HepG2 (cell line): Measurements from ENCODE around the gene UTP3.

Experiments used
- DPF2 ChIP-seq: sonication (generic); formaldehyde crosslinking; IDR thresholded peaks from 2 replicates; pipeline ENCODE4 v1.4.0; 2020; ENCODE audit warnings: mild to moderate bottlenecking, low read depth, missing genetic modification reagents, borderline replicate concordance
- ETV6 ChIP-seq: sonication (generic); formaldehyde crosslinking; conservative IDR thresholded peaks from 2 replicates; pipeline ENCODE4 v1.4.0; 2020; ENCODE audit warnings: missing genetic modification reagents
- ZBTB21 ChIP-seq: sonication (generic); formaldehyde crosslinking; IDR thresholded peaks from 2 replicates; pipeline ENCODE4 v1.4.0; 2020; ENCODE audit warnings: missing genetic modification reagents

DNA sequence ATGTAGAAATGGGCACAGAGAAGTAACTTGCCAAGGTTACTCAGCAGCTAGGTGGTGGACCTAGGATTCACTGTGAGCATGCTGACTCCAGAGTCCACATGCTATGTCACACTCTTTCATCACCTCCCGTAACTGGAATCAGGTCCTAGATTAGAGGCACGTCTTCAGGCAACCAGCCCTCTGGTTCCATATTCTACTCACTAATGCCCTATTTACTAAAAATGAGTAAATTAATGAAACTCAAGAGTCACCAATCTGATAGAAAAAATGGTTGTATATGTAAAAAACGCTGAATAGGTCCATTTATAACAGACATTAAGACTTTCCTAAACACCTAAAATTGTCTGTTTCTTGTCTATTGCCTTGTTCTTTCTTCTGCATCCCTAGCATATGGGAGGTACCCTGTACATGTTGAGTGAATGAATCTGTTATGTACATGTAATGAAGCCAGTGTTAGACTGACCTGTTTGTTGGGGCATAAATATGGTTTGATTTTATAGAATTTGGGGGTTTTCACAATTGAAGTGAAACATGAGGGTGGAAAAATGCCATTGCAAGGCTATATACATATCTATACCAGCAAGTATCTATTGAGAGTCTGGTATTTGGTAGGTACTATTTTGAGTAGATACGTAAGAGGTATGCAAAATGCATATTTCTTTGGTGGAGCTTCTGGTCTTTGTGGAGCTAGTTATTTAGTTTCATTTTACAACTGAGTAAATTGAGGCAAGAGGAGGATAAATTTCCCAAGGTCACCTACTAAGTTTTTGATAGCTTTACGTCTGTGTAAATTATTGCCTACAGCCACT, 26.0 kb downstream of the UTP3 start:
- TF ChIP-seq ZBTB21 (no peak), DPF2 (CRISPR knock-in tag) (peak; percentile 53; the same call in 1 of the 2 replicates), ETV6 (CRISPR knock-in tag) (no peak)
